ENCODE measurements around the gene TM4SF5. TPM values are rescaled to one million over a fixed set of nuclear protein-coding genes. Genes with fewer than 3 reads are reported as not detected.

TM4SF5 gene
- total RNA-seq, 3 donors from 2014 or later (not counting 1 experiment from before 2014, with no cell fraction given): not detected

DNA sequence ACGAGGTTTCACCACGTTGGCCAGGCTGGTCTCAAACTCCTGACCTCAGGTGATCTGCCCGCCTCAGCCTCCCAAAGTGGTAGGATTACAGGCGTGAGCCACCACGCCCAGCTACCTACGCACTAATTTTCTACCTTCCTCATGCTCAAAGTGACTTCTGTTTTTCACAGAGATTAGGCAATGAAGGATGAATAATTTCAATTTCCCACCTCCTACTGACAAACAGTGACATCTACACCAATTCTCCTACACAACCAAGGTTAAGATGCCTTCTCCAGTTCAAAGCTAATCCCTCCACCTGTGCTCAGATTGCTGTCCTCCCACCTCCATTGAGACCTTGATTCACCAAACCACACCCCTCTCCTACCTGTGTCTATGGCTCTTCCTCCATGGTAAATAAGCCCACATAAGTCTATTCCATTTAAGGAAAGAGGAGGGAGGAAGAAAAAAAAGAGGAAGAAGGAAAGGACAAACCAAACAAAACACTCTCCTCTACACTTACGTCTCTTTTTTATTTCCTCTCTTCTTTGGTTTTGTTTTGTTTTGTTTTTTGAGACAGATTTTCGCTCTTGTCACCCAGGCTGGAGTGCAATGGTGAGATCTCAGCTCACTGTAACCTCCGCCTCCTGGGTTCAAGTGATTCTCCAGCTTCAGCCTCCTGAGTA, 45.9 kb upstream of the TM4SF5 start:
- TF ChIP-seq, protein P1, sequence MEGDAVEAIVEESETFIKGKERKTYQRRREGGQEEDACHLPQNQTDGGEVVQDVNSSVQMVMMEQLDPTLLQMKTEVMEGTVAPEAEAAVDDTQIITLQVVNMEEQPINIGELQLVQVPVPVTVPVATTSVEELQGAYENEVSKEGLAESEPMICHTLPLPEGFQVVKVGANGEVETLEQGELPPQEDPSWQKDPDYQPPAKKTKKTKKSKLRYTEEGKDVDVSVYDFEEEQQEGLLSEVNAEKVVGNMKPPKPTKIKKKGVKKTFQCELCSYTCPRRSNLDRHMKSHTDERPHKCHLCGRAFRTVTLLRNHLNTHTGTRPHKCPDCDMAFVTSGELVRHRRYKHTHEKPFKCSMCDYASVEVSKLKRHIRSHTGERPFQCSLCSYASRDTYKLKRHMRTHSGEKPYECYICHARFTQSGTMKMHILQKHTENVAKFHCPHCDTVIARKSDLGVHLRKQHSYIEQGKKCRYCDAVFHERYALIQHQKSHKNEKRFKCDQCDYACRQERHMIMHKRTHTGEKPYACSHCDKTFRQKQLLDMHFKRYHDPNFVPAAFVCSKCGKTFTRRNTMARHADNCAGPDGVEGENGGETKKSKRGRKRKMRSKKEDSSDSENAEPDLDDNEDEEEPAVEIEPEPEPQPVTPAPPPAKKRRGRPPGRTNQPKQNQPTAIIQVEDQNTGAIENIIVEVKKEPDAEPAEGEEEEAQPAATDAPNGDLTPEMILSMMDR (IDR thresholded peaks at IDR 0.05): no peak

DNA sequence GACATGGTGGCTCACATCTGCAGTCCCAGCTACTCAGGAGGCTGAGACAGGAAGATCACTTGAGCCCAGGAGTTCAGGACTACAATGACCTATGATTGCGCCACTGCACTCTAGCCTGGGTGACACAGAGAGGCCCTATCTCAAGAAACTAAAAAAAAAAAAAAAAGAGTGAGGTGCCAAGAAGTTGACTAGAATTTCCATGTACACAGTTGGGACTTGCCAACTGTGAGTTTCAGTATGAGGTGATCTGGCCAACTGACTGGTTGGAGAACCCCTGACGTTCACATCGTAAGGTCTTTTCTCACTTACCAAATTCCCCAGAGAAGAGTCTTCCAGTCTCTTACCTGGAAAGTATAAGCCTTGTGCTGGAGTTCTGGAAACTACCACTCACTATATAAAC, 43.6 kb upstream of the TM4SF5 start:
- H3K27ac ChIP-seq (ENCODE audit: low read length): no peak overlapping the region
- H3K4me1 ChIP-seq (ENCODE audit: control insufficient read depth, insufficient read depth, low read length): peaks cover 24% of the 10 kb centered on the region
- H3K27me3 ChIP-seq (ENCODE audit: control insufficient read depth, insufficient read depth, low read length): no peaks in the 10 kb centered on the region
- no peak for DNase-seq
- TF ChIP-seq, protein P1 (IDR thresholded peaks at IDR 0.05): no peak
- H3K4me3 ChIP-seq (ENCODE audit: low read length): no peak overlapping the region
- Mint-ChIP-seq H3K4me1 (peaks cover 11 to 12% of the 10 kb centered on the region in 2 donors), H3K36me3 (no peaks in the 10 kb centered on the region), H3K27me3 (ENCODE audit: low read depth in 2 of 2) (no peaks in the 10 kb centered on the region), H3K9me3 (no peaks in the 10 kb centered on the region), H3K4me3 (no peak overlapping the region), H3K27ac (no peak overlapping the region)
- WGBS (ENCODE audit: insufficient coverage): 79% methylated on average over 2 of the region's 3 CpGs
- H3K36me3 ChIP-seq (ENCODE audit: control insufficient read depth, insufficient read depth, low read length): no peaks in the 10 kb centered on the region
- H3K9me3 ChIP-seq (ENCODE audit: control insufficient read depth, insufficient read depth, low read length): no peaks in the 10 kb centered on the region
- intact Hi-C loops (cut with micrococcal nuclease): no loop called here
- no peak for ATAC-seq

More for the DNA sequence above, 45.9 kb upstream of the TM4SF5 start:
- peaks cover 18 to 19% of the 10 kb centered on the region in 2 donors for H3K4me1 Mint-ChIP-seq
- H3K27ac ChIP-seq (ENCODE audit: low read length): no peak overlapping the region
- peak overlapping the region in 1 of 2 donors; percentile 56 for H3K27ac Mint-ChIP-seq
- intact Hi-C loops (cut with micrococcal nuclease): no loop called here
- H3K27me3 Mint-ChIP-seq (ENCODE audit: low read depth in 2 of 2): no peaks in the 10 kb centered on the region
- H3K9me3 Mint-ChIP-seq: no peaks in the 10 kb centered on the region
- ATAC-seq (peak in 1 of 3 donors; percentile 44), DNase-seq (no peak)
- no peak overlapping the region for H3K4me3 Mint-ChIP-seq
- H3K27me3 ChIP-seq (ENCODE audit: control insufficient read depth, insufficient read depth, low read length): no peaks in the 10 kb centered on the region
- no peaks in the 10 kb centered on the region for H3K36me3 Mint-ChIP-seq
- 90% methylated on average over 2 of the region's 9 CpGs for WGBS (ENCODE audit: insufficient coverage)
- H3K4me1 ChIP-seq (ENCODE audit: control insufficient read depth, insufficient read depth, low read length): peaks cover 11% of the 10 kb centered on the region
- H3K36me3 ChIP-seq (ENCODE audit: control insufficient read depth, insufficient read depth, low read length): peaks cover 4% of the 10 kb centered on the region
- no peak overlapping the region for H3K4me3 ChIP-seq (ENCODE audit: low read length)
- H3K9me3 ChIP-seq (ENCODE audit: control insufficient read depth, insufficient read depth, low read length): no peaks in the 10 kb centered on the region

DNA sequence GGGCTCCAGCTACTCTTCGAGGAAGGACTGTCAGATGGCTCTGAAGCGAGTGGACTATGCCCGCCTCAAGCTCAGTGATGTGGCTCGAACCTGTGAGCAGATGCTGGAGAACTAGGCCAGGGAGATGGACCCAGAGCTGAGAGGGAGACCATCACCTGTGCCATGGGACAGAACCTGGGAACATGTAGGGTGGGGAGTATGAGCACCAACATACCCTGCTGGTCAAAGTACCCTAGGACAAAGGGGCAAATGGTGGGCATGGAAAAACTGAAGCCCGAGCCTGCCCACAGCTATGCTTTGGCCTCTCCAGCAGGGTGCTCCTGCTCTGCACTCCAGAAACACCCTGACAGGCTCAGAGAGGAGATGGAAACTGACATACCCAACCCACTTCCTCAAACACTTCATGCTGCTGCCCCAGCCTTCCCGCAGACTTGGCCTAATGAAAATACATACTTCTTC, 38.6 kb upstream of the TM4SF5 start:
- Histone ChIP-seq H3K27ac (ENCODE audit: low read length) (no peak overlapping the region), H3K36me3 (ENCODE audit: control insufficient read depth, insufficient read depth, low read length) (no peaks in the 10 kb centered on the region), H3K9me3 (ENCODE audit: control insufficient read depth, insufficient read depth, low read length) (no peaks in the 10 kb centered on the region), H3K4me1 (ENCODE audit: control insufficient read depth, insufficient read depth, low read length) (peaks cover 36% of the 10 kb centered on the region), H3K27me3 (ENCODE audit: control insufficient read depth, insufficient read depth, low read length) (no peaks in the 10 kb centered on the region), H3K4me3 (ENCODE audit: low read length) (no peak overlapping the region)
- H3K4me3 Mint-ChIP-seq: no peak overlapping the region
- TF ChIP-seq, protein P1 (IDR thresholded peaks at IDR 0.05): no peak
- ATAC-seq (no peak), DNase-seq (no peak)
- peaks cover 12 to 13% of the 10 kb centered on the region in 2 donors for H3K4me1 Mint-ChIP-seq
- 72% methylated on average over 5 of the region's 6 CpGs for WGBS (ENCODE audit: insufficient coverage)
- H3K27ac Mint-ChIP-seq: peak overlapping the region in 1 of 2 donors; percentile 38
- intact Hi-C loops (cut with micrococcal nuclease): no loop called here
- no peaks in the 10 kb centered on the region for H3K36me3 Mint-ChIP-seq
- H3K9me3 Mint-ChIP-seq: no peaks in the 10 kb centered on the region
- peaks cover 1 to 5% of the 10 kb centered on the region in 2 donors for H3K27me3 Mint-ChIP-seq (ENCODE audit: low read depth in 2 of 2)
